Measurements from ENCODE around the gene DCAF15.

DCAF15 gene

GRCh38 chr19:13993590-13994300 lies 41.4 kb downstream of the DCAF15 start:
- H3K4me3 ChIP-seq (ENCODE audit: insufficient read depth, low read depth, low read length, poor library complexity, severe bottlenecking) = no peak overlapping the region
- DNase-seq = no peak
- H3K27me3 ChIP-seq (replicated peaks; ENCODE audit: control insufficient read depth, insufficient read depth, low read length, poor library complexity, severe bottlenecking) = no peaks in the 10 kb centered on the region
- peaks cover 28% of the 10 kb centered on the region for H3K36me3 ChIP-seq (ENCODE audit: control insufficient read depth, insufficient read depth, low read length)
- no peaks in the 10 kb centered on the region for H3K4me1 ChIP-seq (ENCODE audit: control insufficient read depth, insufficient read depth, low read length, poor library complexity, severe bottlenecking)
- H3K27ac ChIP-seq (ENCODE audit: insufficient read depth, low read length, poor library complexity, severe bottlenecking) = no peak overlapping the region
- H3K9me3 ChIP-seq (ENCODE audit: control insufficient read depth, low read length) = no peaks in the 10 kb centered on the region

- H3K27ac ChIP-seq (ENCODE audit: insufficient read depth, low read length, poor library complexity, severe bottlenecking) = peak overlapping the region; percentile 7
- H3K27me3 ChIP-seq (replicated peaks; ENCODE audit: control insufficient read depth, insufficient read depth, low read length, poor library complexity, severe bottlenecking) = no peaks in the 10 kb centered on the region
- peaks cover 28% of the 10 kb centered on the region for H3K36me3 ChIP-seq (ENCODE audit: control insufficient read depth, insufficient read depth, low read length)
- no peak for DNase-seq
- H3K4me3 ChIP-seq (ENCODE audit: insufficient read depth, low read depth, low read length, poor library complexity, severe bottlenecking) = no peak overlapping the region
- no peaks in the 10 kb centered on the region for H3K9me3 ChIP-seq (ENCODE audit: control insufficient read depth, low read length)
- no peaks in the 10 kb centered on the region for H3K4me1 ChIP-seq (ENCODE audit: control insufficient read depth, insufficient read depth, low read length, poor library complexity, severe bottlenecking)
Observed at GRCh38 chr19:13995017-13995728, 42.9 kb downstream of the DCAF15 start.

GRCh38 chr19:13995878-13996765 lies 43.8 kb downstream of the DCAF15 start:
- peaks cover 9% of the 10 kb centered on the region for H3K4me1 ChIP-seq (ENCODE audit: control insufficient read depth, insufficient read depth, low read length, poor library complexity, severe bottlenecking)
- H3K36me3 ChIP-seq (ENCODE audit: control insufficient read depth, insufficient read depth, low read length) = peaks cover 26% of the 10 kb centered on the region
- no peak overlapping the region for H3K4me3 ChIP-seq (ENCODE audit: insufficient read depth, low read depth, low read length, poor library complexity, severe bottlenecking)
- DNase-seq = no peak
- H3K27me3 ChIP-seq (replicated peaks; ENCODE audit: control insufficient read depth, insufficient read depth, low read length, poor library complexity, severe bottlenecking) = no peaks in the 10 kb centered on the region
- H3K27ac ChIP-seq (ENCODE audit: insufficient read depth, low read length, poor library complexity, severe bottlenecking) = peak overlapping the region; percentile 7
- H3K9me3 ChIP-seq (ENCODE audit: control insufficient read depth, low read length) = no peaks in the 10 kb centered on the region

- H3K27me3 ChIP-seq (replicated peaks; ENCODE audit: control insufficient read depth, insufficient read depth, low read length, poor library complexity, severe bottlenecking) = no peaks in the 10 kb centered on the region
- no peak overlapping the region for H3K27ac ChIP-seq (ENCODE audit: insufficient read depth, low read length, poor library complexity, severe bottlenecking)
- peaks cover 19% of the 10 kb centered on the region for H3K4me1 ChIP-seq (ENCODE audit: control insufficient read depth, insufficient read depth, low read length, poor library complexity, severe bottlenecking)
- H3K9me3 ChIP-seq (ENCODE audit: control insufficient read depth, low read length) = no peaks in the 10 kb centered on the region
- peaks cover 19% of the 10 kb centered on the region for H3K36me3 ChIP-seq (ENCODE audit: control insufficient read depth, insufficient read depth, low read length)
- no peak overlapping the region for H3K4me3 ChIP-seq (ENCODE audit: insufficient read depth, low read depth, low read length, poor library complexity, severe bottlenecking)
- DNase-seq = no peak
Observed at GRCh38 chr19:13996928-13997630, 44.8 kb downstream of the DCAF15 start.

GRCh38 chr19:13997631-13997962 lies 45.3 kb downstream of the DCAF15 start:
- peaks cover 16% of the 10 kb centered on the region for H3K36me3 ChIP-seq (ENCODE audit: control insufficient read depth, insufficient read depth, low read length)

GRCh38 chr19:13998426-13998825 lies 46.1 kb downstream of the DCAF15 start:
- peaks cover 13% of the 10 kb centered on the region for H3K36me3 ChIP-seq (ENCODE audit: control insufficient read depth, insufficient read depth, low read length)
- no peaks in the 10 kb centered on the region for H3K27me3 ChIP-seq (replicated peaks; ENCODE audit: control insufficient read depth, insufficient read depth, low read length, poor library complexity, severe bottlenecking)
- no peak for DNase-seq
- H3K27ac ChIP-seq (ENCODE audit: insufficient read depth, low read length, poor library complexity, severe bottlenecking) = no peak overlapping the region
- H3K9me3 ChIP-seq (ENCODE audit: control insufficient read depth, low read length) = no peaks in the 10 kb centered on the region
- H3K4me3 ChIP-seq (ENCODE audit: insufficient read depth, low read depth, low read length, poor library complexity, severe bottlenecking) = no peak overlapping the region
- H3K4me1 ChIP-seq (ENCODE audit: control insufficient read depth, insufficient read depth, low read length, poor library complexity, severe bottlenecking) = peaks cover 32% of the 10 kb centered on the region

More at GRCh38 chr19:13997631-13997962, 45.3 kb downstream of the DCAF15 start:
- Histone ChIP-seq H3K27me3 (replicated peaks; ENCODE audit: control insufficient read depth, insufficient read depth, low read length, poor library complexity, severe bottlenecking) (no peaks in the 10 kb centered on the region), H3K27ac (ENCODE audit: insufficient read depth, low read length, poor library complexity, severe bottlenecking) (peak overlapping the region; percentile 37), H3K4me3 (ENCODE audit: insufficient read depth, low read depth, low read length, poor library complexity, severe bottlenecking) (no peak overlapping the region), H3K4me1 (ENCODE audit: control insufficient read depth, insufficient read depth, low read length, poor library complexity, severe bottlenecking) (peaks cover 24% of the 10 kb centered on the region), H3K9me3 (ENCODE audit: control insufficient read depth, low read length) (no peaks in the 10 kb centered on the region)
- no peak for DNase-seq

- Histone ChIP-seq H3K9me3 (ENCODE audit: control insufficient read depth, low read length) (no peaks in the 10 kb centered on the region), H3K4me1 (ENCODE audit: control insufficient read depth, insufficient read depth, low read length, poor library complexity, severe bottlenecking) (peaks cover 36% of the 10 kb centered on the region), H3K36me3 (ENCODE audit: control insufficient read depth, insufficient read depth, low read length) (peaks cover 12% of the 10 kb centered on the region), H3K27ac (ENCODE audit: insufficient read depth, low read length, poor library complexity, severe bottlenecking) (no peak overlapping the region), H3K27me3 (replicated peaks; ENCODE audit: control insufficient read depth, insufficient read depth, low read length, poor library complexity, severe bottlenecking) (no peaks in the 10 kb centered on the region), H3K4me3 (ENCODE audit: insufficient read depth, low read depth, low read length, poor library complexity, severe bottlenecking) (no peak overlapping the region)
- DNase-seq = no peak
Observed at GRCh38 chr19:13999085-13999484, 46.8 kb downstream of the DCAF15 start.

- peaks cover 12% of the 10 kb centered on the region for H3K36me3 ChIP-seq (ENCODE audit: control insufficient read depth, insufficient read depth, low read length)
- H3K27me3 ChIP-seq (replicated peaks; ENCODE audit: control insufficient read depth, insufficient read depth, low read length, poor library complexity, severe bottlenecking) = no peaks in the 10 kb centered on the region
- DNase-seq = no peak
- no peaks in the 10 kb centered on the region for H3K9me3 ChIP-seq (ENCODE audit: control insufficient read depth, low read length)
- H3K4me3 ChIP-seq (ENCODE audit: insufficient read depth, low read depth, low read length, poor library complexity, severe bottlenecking) = no peak overlapping the region
- H3K27ac ChIP-seq (ENCODE audit: insufficient read depth, low read length, poor library complexity, severe bottlenecking) = peak overlapping the region; percentile 72
- H3K4me1 ChIP-seq (ENCODE audit: control insufficient read depth, insufficient read depth, low read length, poor library complexity, severe bottlenecking) = peaks cover 44% of the 10 kb centered on the region
Observed at GRCh38 chr19:14000691-14001375, 48.5 kb downstream of the DCAF15 start.

GRCh38 chr19:14002571-14003250 lies 50.4 kb downstream of the DCAF15 start:
- peak overlapping the region; percentile 72 for H3K27ac ChIP-seq (ENCODE audit: insufficient read depth, low read length, poor library complexity, severe bottlenecking)
- peaks cover 44% of the 10 kb centered on the region for H3K4me1 ChIP-seq (ENCODE audit: control insufficient read depth, insufficient read depth, low read length, poor library complexity, severe bottlenecking)
- H3K27me3 ChIP-seq (replicated peaks; ENCODE audit: control insufficient read depth, insufficient read depth, low read length, poor library complexity, severe bottlenecking) = no peaks in the 10 kb centered on the region
- no peaks in the 10 kb centered on the region for H3K9me3 ChIP-seq (ENCODE audit: control insufficient read depth, low read length)
- no peak for DNase-seq
- H3K36me3 ChIP-seq (ENCODE audit: control insufficient read depth, insufficient read depth, low read length) = peaks cover 1% of the 10 kb centered on the region
- no peak overlapping the region for H3K4me3 ChIP-seq (ENCODE audit: insufficient read depth, low read depth, low read length, poor library complexity, severe bottlenecking)

All from effector memory CD4-positive, alpha-beta T cell (primary cell).